HG02840 (cell line): ENCODE measurements around the gene FCHSD1.
A peak's percentile ranks its signal among the peaks of the same experiment; 100 is the strongest.

Experiments used
- ATAC-seq: cut with Tn5 transposase; IDR thresholded peaks from one replicate; pipeline ENCODE4 v1.9.1; 2021; ENCODE audit warnings: mild to moderate bottlenecking, moderate library complexity, moderate number of reproducible peaks; ENCODE audit not compliant: unreplicated experiment, low FRiP score

FCHSD1 gene

GRCh38 chr5:141646026-141646425 is 5.2 kb downstream of the FCHSD1 start:
- no peak for ATAC-seq

GRCh38 chr5:141641634-141642267 is 9.5 kb downstream of the FCHSD1 start:
- ATAC-seq, result peak; percentile 41

GRCh38 chr5:141640698-141641097 is 10.5 kb downstream of the FCHSD1 start:
- no peak for ATAC-seq

- ATAC-seq, result no peak
Measured at GRCh38 chr5:141640051-141640415, 11.2 kb downstream of the FCHSD1 start.

DNA sequence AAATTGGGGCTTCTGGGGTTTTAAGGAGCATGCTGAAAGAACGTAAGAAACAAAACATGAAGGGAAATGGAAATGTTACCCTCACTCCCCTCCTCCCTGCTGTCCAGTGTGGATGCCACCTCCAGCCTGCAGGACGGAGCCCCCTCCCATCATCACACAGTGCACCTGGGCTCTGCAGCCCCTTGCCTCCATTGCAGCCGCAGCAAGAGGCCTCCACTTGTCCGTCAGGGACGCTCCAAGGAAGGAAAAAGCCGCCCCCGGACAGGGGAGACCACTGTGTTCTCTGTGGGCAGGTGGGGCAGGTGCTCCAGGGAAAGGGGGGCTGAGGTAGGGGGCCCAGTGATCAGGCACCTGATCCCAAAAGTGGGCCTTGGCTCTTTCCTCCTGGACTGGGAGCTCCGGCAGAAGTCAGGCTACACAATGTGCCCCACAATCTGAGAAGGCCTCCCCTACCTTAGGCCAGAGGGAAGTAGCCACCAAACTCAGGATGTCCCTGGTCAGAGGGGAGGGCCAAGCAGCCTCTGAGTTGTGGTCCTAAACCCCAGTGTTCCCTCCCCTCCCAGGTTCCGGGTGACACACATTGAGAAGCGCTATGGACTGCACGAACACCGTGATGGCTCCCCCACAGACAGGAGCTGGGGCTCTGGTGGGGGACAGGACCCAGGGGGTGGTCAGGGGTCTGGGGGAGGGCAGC is 11.7 kb downstream of the FCHSD1 start:
- no peak for ATAC-seq

DNA sequence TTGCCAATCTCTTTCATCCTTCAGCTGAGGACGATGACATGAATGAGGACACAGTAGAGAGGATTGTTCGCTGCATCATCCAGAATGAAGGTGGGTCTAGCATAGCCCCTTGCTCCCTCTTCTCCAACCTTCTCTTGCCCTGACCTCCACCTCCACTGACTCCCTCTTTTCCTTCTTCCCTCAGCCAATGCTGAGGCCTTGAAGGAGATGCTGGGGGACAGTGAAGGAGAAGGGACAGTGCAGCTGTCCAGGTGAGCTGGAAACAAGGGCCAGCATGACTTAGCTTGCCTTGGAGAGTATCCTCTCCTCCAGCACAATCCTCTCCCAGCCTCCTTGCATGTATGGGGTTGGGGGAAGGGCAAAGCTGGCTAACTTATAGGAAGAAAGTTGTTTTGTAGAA is 12.4 kb downstream of the FCHSD1 start:
- ATAC-seq, result no peak

- no peak for ATAC-seq
Measured at GRCh38 chr5:141637767-141638419, 13.3 kb downstream of the FCHSD1 start.

DNA sequence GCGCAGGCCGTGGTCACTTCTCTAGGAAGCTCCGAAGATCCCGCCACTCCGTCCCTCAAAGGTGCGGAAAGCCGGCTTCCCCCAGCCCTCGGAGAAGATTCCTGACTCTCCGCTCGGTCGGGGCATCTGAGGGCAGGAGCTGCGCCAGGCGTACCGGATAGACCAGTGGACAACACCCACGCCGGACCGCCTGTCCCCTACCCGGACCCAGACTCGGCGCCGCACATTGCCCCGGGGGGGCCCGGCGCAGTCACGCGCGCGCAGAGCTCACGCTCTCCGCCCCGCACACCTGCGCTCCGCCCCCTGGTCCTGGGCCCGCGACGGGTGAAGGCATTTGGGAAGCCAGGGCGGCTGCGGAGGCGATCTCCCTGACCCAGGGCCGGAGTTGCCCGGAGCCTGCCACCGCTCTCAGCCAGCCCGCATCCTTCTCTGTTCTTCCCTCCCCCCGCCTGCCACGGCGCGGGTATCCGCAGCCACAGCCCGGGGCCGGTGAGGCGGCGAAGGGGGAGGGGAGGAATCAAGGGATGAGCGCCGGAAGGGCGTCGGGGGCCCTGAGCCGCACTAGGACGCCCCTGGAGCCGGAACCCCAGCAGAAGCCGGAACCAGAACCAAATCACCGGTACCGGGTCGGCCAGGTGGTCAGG is 14.0 kb downstream of the FCHSD1 start:
- ATAC-seq, result peak; percentile 24

GRCh38 chr5:141636413-141637122 is 14.7 kb downstream of the FCHSD1 start, which contains the start of the genes HDAC3 and RELL2:
HDAC3 (minus strand) TSS chr5:141636849; CDS start chr5:141636790, 59 bp downstream.
RELL2 (plus strand) TSS chr5:141636997; CDS start chr5:141638226, 1,229 bp downstream.
- peak; percentile 71 for ATAC-seq

- no peak for ATAC-seq
Measured at GRCh38 chr5:141636106-141636412, 15.2 kb downstream of the FCHSD1 start.

GRCh38 chr5:141635646-141636045 is 15.6 kb downstream of the FCHSD1 start:
- ATAC-seq, result no peak

GRCh38 chr5:141634720-141635119 is 16.5 kb downstream of the FCHSD1 start:
- no peak for ATAC-seq

GRCh38 chr5:141633871-141634561 is 17.2 kb downstream of the FCHSD1 start:
- peak; percentile 51 for ATAC-seq

- ATAC-seq, result no peak
Measured at GRCh38 chr5:141632650-141633049, 18.6 kb downstream of the FCHSD1 start.

DNA sequence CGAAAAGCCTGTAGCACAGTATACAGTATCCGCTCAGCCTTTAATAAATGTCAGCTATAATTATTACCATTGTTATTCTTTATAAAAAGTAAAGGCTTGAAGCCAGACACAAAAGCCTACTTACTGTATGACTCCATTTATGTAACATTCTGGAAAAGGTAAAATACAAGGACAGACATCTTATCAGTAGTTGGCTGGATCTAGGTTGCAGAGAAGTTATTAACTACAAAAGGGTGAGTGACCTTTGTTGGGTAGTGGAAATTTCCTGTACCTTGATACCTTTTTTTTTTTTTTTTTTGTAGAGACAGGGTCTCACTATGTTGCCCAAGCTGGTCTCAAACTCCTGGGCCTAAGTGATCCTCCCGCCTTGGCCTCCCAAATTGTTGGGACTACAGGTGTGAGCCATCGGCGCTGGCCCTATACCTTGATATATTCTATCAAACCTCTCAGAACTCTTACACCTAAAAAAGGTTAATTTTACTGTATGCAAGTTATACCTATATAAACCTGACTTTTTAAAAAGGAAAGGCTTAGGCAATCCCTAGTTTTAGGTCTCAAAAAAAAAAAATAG is 20.6 kb downstream of the FCHSD1 start:
- no peak for ATAC-seq

DNA sequence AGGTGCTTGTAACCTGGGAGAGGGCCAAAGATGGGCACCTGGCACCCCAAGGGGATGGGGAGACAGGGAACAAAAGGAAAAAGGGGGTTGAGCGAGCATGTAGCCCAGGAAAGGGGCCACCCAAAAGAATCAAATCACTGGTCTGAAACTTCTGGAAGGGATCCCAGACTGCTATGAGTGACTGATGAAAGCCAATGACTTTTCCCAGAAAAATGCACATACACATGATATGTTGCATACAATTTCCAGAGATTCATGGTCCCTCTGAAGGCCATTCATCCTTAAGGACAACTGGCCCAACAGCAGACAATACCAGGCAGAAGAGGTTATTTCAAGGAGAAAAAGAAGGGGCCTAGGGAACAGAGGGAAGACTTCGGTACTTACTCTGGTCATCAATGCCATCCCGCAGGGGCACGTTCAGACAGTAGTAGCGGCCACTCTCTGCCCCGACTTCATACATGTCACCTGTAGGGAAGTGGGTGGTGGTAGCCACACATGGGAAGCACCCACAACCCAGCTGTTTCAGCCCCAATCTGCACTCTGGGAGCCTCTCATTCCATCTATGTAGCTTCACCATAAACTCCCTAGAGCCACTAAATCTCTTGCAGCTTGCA is 22.9 kb downstream of the FCHSD1 start:
- ATAC-seq, result no peak

DNA sequence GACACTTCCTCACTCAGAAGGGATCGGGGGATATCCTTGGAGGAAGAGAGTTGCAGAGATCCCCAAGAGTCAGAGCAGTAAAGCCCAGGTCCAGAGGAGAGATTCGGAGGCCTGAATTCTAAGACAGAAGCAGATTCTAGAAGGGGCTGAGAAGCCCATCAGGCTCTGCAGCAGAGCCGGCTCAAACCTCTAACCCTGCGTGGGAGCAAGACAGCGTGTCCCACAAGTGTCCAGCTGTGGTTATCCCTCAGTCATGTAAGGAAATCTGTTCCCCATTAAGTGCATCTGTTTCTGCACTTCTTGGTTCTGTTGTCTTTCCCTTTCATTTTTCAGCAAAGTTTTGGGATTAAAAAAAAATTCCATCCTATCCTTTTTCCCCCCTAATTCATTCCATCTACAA is 27.6 kb downstream of the FCHSD1 start:
- ATAC-seq, result no peak

DNA sequence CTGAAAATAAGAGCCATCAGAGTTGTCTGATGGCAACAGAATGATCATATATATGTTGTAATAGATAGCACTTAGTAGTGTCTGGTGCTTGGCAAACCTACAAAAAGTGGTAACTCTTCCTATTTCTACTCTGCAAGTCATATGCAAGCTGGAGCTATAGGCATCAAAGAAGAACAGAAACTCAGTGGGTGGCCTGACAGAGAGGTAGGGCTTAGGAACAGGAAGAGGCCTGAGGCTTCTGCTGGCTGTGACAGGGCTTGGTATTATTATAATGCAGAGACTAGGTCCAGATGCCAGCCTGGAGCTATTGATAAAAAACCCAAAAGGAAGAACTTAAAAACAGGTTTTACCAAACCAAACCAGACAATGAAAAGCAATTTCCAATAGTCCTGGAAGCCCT is 28.0 kb downstream of the FCHSD1 start:
- ATAC-seq, result peak; percentile 25

DNA sequence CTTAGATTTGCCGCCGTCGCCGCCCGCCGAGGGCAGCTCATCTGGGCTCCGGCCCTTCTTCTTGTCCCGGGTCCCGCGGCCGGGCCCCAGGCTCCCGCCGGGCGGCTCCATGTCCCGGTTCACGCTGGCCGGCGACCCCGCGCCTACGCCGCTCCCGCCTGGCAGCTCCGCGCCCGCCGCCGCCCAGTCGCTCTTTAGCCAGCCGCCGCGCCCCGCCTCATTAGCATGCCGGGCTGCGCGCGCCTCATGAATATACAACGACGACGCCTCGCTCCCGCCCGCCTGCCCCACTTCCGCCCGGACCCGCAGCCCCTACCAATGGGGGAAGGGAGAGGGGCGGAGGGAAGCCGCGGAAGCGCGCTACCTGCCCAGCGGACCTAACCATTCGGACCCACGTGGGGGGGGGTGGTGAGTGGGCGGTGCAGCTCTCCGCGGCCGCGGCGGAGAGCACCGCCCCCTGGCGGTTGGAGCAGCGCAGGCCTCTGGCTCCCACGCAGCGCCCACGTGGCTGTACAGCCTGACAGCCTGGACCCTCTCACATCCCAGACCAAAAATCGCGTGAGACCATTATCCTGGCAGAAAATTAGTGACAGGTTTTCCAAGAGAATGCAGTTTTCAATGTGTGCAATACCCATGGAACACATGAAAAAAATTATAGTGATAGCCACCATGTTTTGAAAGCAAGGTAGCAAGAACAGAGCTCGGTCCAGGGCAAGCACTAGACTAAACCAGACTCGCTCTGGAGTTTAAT is 32.2 kb downstream of the FCHSD1 start, which contains the start of gene DIAPH1:
Gene DIAPH1 (minus strand): TSS at position 197 of the 751 bp plus-strand sequence. CDS start 86 bp downstream, at position 111.
- peak; percentile 89 for ATAC-seq
